HepG2 (cell line): ENCODE results near the gene MAB21L4. TPM values are rescaled to one million over a fixed set of nuclear protein-coding genes. Genes with fewer than 3 reads are reported as not detected.

Experiments used
- BCLAF1 ChIP-seq: fragments of 450-650 bp; IDR thresholded peaks from 2 replicates; pipeline ENCODE4 v1.6.1; 2017; ENCODE audit warnings: mild to moderate bottlenecking
- CEBPZ ChIP-seq: IDR thresholded peaks from 2 replicates; pipeline ENCODE4 v1.6.1; 2012; ENCODE audit warnings: low read length, improper control_type of control experiment
- CSRNP2 ChIP-seq: sonication (generic); formaldehyde crosslinking; conservative IDR thresholded peaks from 2 replicates; pipeline ENCODE4 v1.8.0; 2022; ENCODE audit warnings: low read depth, missing genetic modification reagents
- KIAA2018 ChIP-seq: sonication (generic); formaldehyde crosslinking; IDR thresholded peaks from 2 replicates; pipeline ENCODE4 v1.5.0; 2020; ENCODE audit warnings: mild to moderate bottlenecking, missing genetic modification reagents, borderline replicate concordance
- MIER2 ChIP-seq: IDR thresholded peaks from 2 replicates; pipeline ENCODE4 v1.6.1; 2016; ENCODE audit warnings: missing biosample characterization, missing genetic modification reagents
- MXD3 ChIP-seq: IDR thresholded peaks from 2 replicates; pipeline ENCODE4 v1.6.1; 2016; ENCODE audit warnings: mild to moderate bottlenecking, missing biosample characterization, missing genetic modification reagents
- SIX4 ChIP-seq: sonication (generic); formaldehyde crosslinking; IDR thresholded peaks from 2 replicates; pipeline ENCODE4 v1.4.0; 2020; ENCODE audit warnings: missing genetic modification reagents
- SMARCC2 ChIP-seq: fragments of 450-650 bp; IDR thresholded peaks from 2 replicates; pipeline ENCODE4 v1.6.1; 2017; ENCODE audit warnings: antibody characterized with exemption, mild to moderate bottlenecking
- SOX6 ChIP-seq, 2 experiments: fragments of 450-650 bp in 1 of 2; sonication (generic) in 1 of 2; formaldehyde crosslinking in 1 of 2; IDR thresholded peaks; 2 replicates each; pipeline versions ENCODE4 v1.4.0 to v1.6.1; 2017 to 2020; ENCODE audit warnings: antibody characterized with exemption in 1 of 2, mild to moderate bottlenecking in 1 of 2, missing genetic modification reagents in 1 of 2
- ZNF562 ChIP-seq: sonication (generic); formaldehyde crosslinking; IDR thresholded peaks from 2 replicates; pipeline ENCODE4 v1.8.0; 2022; ENCODE audit warnings: missing genetic modification reagents, borderline replicate concordance
- ZNF564 ChIP-seq: sonication (generic); formaldehyde crosslinking; IDR thresholded peaks from 2 replicates; pipeline ENCODE4 v1.8.1; 2023; ENCODE audit warnings: mild to moderate bottlenecking, missing genetic modification reagents
- polyA plus RNA-seq, 8 experiments: library from polyadenylated mRNA; depleted of rRNA in 3 of 8; stranded (reverse) in 7 of 8; unstranded in 1 of 8; fragments of >200 nt; fragmentation: Illumina TruSeq in 4 of 8; extraction: Trizol in 4 of 8; gene quantifications; 2 replicates each; pipeline versions ENCODE4 v1.2.1 to v1.2.3, GENCODE V29; 2011 to 2016; ENCODE audit warnings: low read depth in 4 of 8, missing spikeins in 1 of 8, mixed read lengths in 1 of 8; ENCODE audit not compliant: insufficient read depth in 1 of 8
- total RNA-seq, 5 experiments: library from RNA; depleted of rRNA; stranded (reverse); fragments of >200 nt; fragmentation: Illumina TruSeq; extraction: Trizol; gene quantifications; 2 replicates each; pipeline ENCODE4 v1.2.3, GENCODE V29; 2016; ENCODE audit warnings: low read depth in 1 of 5

MAB21L4 gene
- total and polyA plus RNA-seq, 2 of the 13 experiments (the other 11 are each of a cell fraction or from before 2014, with no cell fraction given): 3.0 to 14.0 TPM

GRCh38 chr2:240896871-240897692 lies 1.1 kb upstream of the MAB21L4 start (continued):
- TF ChIP-seq KIAA2018 (CRISPR knock-in tag) (no peak), SIX4 (CRISPR knock-in tag) (no peak), ZNF564 (CRISPR knock-in tag) (no peak), MIER2 (CRISPR knock-in tag) (no peak), BCLAF1 (no peak), SOX6 (IDR thresholded peaks at IDR 0.05) (no peak), SOX6 (CRISPR knock-in tag; IDR thresholded peaks at IDR 0.05) (peak; percentile 42), SMARCC2 (no peak), MXD3 (CRISPR knock-in tag) (no peak; the same call in 1 of the 2 replicates), ZNF562 (no peak), CEBPZ (no peak), CSRNP2 (CRISPR knock-in tag) (no peak)
